ENCODE data around the gene ST7. TPM values are rescaled to one million over a fixed set of nuclear protein-coding genes. Genes with fewer than 3 reads are reported as not detected.

Gene ST7
- total and polyA plus RNA-seq, 2 experiments from 2014 or later = 9.9 to 18.3 TPM

DNA sequence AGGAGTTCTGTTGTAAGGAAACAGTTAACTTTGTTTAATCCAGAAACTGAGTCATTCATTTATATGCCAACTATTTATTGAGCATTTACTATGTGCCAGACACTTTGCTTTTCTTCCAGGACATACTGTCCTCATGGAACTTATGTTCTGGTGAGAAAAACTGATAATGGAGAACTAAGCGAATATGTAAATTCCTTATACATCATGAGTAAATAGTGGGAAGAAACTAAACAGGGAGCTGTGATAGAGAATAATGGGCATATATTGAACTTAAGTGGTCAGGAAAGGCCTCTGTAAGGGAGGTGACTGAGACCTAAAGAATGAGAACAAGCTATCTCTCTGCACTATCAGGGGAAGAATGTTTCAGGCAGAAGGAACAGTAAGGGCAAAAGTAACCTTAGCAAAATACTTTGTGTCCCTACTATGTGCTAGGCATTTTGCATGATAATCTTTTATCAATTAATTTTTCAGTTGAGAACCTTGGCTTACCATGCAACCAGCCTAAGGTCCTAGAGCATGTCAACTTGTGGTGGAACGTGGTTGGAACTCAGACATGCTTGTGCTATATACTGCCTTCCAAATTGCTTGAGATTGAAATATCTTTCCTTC is 45.4 kb downstream of the ST7 start:
- Histone ChIP-seq H2AFZ (no peak overlapping the region), H3F3A (replicated peaks; ENCODE audit: low read depth) (no peaks in the 10 kb centered on the region), H3K36me3 (ENCODE audit: insufficient read depth) (no peaks in the 10 kb centered on the region; the same call in 1 of the 2 replicates), H3K4me2 (no peak overlapping the region), H3K4me1 (ENCODE audit: insufficient read depth) (no peaks in the 10 kb centered on the region), H3K4me3 (no peak overlapping the region), H3K79me2 (replicated peaks; ENCODE audit: insufficient read depth) (peaks cover 9% of the 10 kb centered on the region; the same call in 1 of the 2 replicates), H3K27me3 (ENCODE audit: insufficient read depth) (no peaks in the 10 kb centered on the region), H3K9me2 (ENCODE audit: insufficient read depth) (0 out of 2 replicates have a peak, but pooled peaks cover 3% of the 10 kb centered on the region), H4K20me1 (replicated peaks; ENCODE audit: insufficient read depth) (no peaks in the 10 kb centered on the region), H3K27ac (ENCODE audit: low read depth) (no peak overlapping the region)
- TF ChIP-seq NANOG (IDR thresholded peaks at IDR 0.05; ENCODE audit: borderline replicate concordance) = no peak
- TF ChIP-seq, protein P1, sequence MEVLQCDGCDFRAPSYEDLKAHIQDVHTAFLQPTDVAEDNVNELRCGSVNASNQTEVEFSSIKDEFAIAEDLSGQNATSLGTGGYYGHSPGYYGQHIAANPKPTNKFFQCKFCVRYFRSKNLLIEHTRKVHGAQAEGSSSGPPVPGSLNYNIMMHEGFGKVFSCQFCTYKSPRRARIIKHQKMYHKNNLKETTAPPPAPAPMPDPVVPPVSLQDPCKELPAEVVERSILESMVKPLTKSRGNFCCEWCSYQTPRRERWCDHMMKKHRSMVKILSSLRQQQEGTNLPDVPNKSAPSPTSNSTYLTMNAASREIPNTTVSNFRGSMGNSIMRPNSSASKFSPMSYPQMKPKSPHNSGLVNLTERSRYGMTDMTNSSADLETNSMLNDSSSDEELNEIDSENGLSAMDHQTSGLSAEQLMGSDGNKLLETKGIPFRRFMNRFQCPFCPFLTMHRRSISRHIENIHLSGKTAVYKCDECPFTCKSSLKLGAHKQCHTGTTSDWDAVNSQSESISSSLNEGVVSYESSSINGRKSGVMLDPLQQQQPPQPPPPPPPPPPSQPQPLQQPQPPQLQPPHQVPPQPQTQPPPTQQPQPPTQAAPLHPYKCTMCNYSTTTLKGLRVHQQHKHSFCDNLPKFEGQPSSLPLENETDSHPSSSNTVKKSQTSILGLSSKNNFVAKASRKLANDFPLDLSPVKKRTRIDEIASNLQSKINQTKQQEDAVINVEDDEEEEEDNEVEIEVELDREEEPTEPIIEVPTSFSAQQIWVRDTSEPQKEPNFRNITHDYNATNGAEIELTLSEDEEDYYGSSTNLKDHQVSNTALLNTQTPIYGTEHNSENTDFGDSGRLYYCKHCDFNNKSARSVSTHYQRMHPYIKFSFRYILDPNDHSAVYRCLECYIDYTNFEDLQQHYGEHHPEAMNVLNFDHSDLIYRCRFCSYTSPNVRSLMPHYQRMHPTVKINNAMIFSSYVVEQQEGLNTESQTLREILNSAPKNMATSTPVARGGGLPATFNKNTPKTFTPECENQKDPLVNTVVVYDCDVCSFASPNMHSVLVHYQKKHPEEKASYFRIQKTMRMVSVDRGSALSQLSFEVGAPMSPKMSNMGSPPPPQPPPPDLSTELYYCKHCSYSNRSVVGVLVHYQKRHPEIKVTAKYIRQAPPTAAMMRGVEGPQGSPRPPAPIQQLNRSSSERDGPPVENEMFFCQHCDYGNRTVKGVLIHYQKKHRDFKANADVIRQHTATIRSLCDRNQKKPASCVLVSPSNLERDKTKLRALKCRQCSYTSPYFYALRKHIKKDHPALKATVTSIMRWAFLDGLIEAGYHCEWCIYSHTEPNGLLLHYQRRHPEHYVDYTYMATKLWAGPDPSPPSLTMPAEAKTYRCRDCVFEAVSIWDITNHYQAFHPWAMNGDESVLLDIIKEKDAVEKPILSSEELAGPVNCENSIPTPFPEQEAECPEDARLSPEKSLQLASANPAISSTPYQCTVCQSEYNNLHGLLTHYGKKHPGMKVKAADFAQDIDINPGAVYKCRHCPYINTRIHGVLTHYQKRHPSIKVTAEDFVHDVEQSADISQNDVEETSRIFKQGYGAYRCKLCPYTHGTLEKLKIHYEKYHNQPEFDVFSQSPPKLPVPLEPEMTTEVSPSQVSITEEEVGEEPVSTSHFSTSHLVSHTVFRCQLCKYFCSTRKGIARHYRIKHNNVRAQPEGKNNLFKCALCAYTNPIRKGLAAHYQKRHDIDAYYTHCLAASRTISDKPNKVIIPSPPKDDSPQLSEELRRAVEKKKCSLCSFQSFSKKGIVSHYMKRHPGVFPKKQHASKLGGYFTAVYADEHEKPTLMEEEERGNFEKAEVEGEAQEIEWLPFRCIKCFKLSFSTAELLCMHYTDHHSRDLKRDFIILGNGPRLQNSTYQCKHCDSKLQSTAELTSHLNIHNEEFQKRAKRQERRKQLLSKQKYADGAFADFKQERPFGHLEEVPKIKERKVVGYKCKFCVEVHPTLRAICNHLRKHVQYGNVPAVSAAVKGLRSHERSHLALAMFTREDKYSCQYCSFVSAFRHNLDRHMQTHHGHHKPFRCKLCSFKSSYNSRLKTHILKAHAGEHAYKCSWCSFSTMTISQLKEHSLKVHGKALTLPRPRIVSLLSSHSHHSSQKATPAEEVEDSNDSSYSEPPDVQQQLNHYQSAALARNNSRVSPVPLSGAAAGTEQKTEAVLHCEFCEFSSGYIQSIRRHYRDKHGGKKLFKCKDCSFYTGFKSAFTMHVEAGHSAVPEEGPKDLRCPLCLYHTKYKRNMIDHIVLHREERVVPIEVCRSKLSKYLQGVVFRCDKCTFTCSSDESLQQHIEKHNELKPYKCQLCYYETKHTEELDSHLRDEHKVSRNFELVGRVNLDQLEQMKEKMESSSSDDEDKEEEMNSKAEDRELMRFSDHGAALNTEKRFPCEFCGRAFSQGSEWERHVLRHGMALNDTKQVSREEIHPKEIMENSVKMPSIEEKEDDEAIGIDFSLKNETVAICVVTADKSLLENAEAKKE (CRISPR knock-in tag; IDR thresholded peaks at IDR 0.05) = no peak
- TF ChIP-seq, protein P2, sequence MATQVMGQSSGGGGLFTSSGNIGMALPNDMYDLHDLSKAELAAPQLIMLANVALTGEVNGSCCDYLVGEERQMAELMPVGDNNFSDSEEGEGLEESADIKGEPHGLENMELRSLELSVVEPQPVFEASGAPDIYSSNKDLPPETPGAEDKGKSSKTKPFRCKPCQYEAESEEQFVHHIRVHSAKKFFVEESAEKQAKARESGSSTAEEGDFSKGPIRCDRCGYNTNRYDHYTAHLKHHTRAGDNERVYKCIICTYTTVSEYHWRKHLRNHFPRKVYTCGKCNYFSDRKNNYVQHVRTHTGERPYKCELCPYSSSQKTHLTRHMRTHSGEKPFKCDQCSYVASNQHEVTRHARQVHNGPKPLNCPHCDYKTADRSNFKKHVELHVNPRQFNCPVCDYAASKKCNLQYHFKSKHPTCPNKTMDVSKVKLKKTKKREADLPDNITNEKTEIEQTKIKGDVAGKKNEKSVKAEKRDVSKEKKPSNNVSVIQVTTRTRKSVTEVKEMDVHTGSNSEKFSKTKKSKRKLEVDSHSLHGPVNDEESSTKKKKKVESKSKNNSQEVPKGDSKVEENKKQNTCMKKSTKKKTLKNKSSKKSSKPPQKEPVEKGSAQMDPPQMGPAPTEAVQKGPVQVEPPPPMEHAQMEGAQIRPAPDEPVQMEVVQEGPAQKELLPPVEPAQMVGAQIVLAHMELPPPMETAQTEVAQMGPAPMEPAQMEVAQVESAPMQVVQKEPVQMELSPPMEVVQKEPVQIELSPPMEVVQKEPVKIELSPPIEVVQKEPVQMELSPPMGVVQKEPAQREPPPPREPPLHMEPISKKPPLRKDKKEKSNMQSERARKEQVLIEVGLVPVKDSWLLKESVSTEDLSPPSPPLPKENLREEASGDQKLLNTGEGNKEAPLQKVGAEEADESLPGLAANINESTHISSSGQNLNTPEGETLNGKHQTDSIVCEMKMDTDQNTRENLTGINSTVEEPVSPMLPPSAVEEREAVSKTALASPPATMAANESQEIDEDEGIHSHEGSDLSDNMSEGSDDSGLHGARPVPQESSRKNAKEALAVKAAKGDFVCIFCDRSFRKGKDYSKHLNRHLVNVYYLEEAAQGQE (IDR thresholded peaks at IDR 0.05; ENCODE audit: unreplicated experiment) = no peak
- TF ChIP-seq ZNF114 (CRISPR knock-in tag; IDR thresholded peaks at IDR 0.05) = no peak
- no peak for TF ChIP-seq STAT1 (IDR thresholded peaks at IDR 0.05; ENCODE audit: unreplicated experiment)
- TF ChIP-seq JUNB (IDR thresholded peaks at IDR 0.05; ENCODE audit: unreplicated experiment) = no peak
- no peak for TF ChIP-seq EZH2phosphoT487 (IDR thresholded peaks at IDR 0.05; ENCODE audit: unreplicated experiment)
- TF ChIP-seq, protein P3, sequence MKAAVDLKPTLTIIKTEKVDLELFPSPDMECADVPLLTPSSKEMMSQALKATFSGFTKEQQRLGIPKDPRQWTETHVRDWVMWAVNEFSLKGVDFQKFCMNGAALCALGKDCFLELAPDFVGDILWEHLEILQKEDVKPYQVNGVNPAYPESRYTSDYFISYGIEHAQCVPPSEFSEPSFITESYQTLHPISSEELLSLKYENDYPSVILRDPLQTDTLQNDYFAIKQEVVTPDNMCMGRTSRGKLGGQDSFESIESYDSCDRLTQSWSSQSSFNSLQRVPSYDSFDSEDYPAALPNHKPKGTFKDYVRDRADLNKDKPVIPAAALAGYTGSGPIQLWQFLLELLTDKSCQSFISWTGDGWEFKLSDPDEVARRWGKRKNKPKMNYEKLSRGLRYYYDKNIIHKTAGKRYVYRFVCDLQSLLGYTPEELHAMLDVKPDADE (IDR thresholded peaks at IDR 0.05) = no peak
- TF ChIP-seq POLR2AphosphoS5 (IDR thresholded peaks at IDR 0.05; ENCODE audit: low read depth) = no peak
- no peak for TF ChIP-seq ZNF331 (CRISPR knock-in tag; IDR thresholded peaks at IDR 0.05; ENCODE audit: low read depth)
- no peak for TF ChIP-seq EZH2 (IDR thresholded peaks at IDR 0.05; ENCODE audit: low read depth, unreplicated experiment)
- DNase-seq (ENCODE audit: low spot score) = no peak
- H3K9me3 Mint-ChIP-seq = peaks cover 21% of the 10 kb centered on the region
- H3K27me3 Mint-ChIP-seq (ENCODE audit: insufficient read depth, low read depth, poor library complexity) = no peaks in the 10 kb centered on the region
- H3K4me1 Mint-ChIP-seq = peaks cover 8% of the 10 kb centered on the region
- peaks cover 18% of the 10 kb centered on the region for H3K36me3 Mint-ChIP-seq (ENCODE audit: low read depth)
- no peak for ATAC-seq
- no peak overlapping the region for H3K27ac Mint-ChIP-seq
- no peak overlapping the region for H3K4me3 Mint-ChIP-seq
